Cardiac ventricle fibroblast (primary cell): Measurements from ENCODE around the gene IGSF6. TPM values are rescaled to one million over a fixed set of nuclear protein-coding genes. Genes with fewer than 3 reads are reported as not detected.

Experiments used
- total RNA-seq: library from RNA; depleted of rRNA; stranded (reverse); fragments of >200 nt; gene quantifications from 2 replicates; pipeline ENCODE4 v1.2.3, GENCODE V29; 2015

The IGSF6 gene
- not detected in 2 replicates for total RNA-seq

DNA sequence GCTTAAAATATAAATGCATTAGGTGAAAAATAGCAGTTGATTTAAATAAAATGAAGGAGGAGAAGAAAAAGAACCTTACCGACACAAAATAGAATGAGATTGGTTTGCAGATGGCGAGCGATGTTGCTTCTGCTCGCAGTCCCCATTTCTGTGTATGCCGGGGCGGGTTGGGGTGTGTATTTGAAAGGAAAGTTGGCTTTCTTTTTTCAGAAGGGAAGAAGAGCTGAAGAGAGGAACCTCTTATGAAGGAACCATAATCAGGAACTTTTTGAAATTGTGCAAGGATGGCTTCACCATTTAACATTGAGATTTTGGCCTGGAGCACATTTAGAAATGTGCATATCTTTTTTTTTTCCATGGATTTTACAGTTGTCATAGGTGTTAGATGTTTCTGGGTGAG lies at the start of gene IGSF6:
Gene IGSF6, minus strand, starts transcription at position 156 of the 400 bp plus-strand sequence. Its CDS starts 10 bp downstream, at position 146.

GRCh38 chr16:21663889-21664647 lies 11.7 kb upstream of the IGSF6 start, which contains the start of gene OTOA:
Gene OTOA, plus strand, starts transcription at chr16:21663968. Its CDS starts 14,547 bp downstream, at chr16:21678515.

DNA sequence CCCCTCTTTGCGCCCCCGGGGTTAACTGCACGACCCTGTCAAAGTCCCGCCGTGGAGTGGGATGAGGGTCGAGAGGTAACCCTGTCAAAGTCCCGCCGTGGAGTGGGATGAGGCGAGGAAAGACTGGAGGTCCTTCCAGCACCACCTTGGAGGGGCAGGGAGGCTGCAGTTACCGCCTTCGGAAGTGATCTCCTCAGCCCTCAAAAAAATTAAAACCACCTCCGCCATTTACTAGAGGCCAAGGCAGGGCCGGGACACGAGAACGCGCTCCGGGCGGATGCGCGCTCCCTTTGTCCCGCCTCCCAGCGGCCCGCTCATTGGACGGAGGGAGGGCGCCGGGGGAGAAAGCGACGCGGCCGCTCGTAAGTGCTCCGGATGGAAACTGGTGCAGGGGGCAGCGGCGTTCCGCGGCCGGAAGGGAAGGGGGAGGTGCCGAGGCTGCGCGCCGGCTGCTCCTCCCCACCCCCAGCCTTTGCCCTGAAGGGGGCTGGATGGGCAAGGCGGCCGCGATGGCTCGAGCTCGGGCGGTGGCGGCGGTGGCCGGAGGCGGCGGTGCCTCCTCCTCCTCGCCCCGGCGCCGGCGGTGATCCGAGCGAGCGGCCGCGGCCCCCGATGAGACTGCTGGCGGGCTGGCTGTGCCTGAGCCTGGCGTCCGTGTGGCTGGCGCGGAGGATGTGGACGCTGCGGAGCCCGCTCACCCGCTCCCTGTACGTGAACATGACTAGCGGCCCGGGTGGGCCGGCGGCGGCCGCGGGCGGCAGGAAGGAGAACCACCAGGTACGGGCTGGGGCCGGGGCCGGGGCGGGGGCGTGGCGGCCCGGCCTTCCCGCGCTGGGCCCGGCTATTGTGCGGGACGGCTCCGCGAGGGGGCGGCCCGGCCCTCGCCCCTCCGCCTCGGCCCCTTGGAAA lies 53.0 kb downstream of the IGSF6 start, which contains the start of gene METTL9:
Gene METTL9, plus strand, starts transcription at position 456 of the 909 bp plus-strand sequence. Its CDS starts 157 bp downstream, at position 613.

Other genes starting within 250 kb of the IGSF6 start
- gene METTL9, start 53.0 kb downstream of the IGSF6 start, total RNA-seq, result 117 and 130 TPM in 2 replicates
- 0.64 TPM in 1 of 2 replicates, not detected in the other for gene OTOA, start 11.4 kb upstream of the IGSF6 start, total RNA-seq
- gene NPIPB4, start 205.1 kb upstream of the IGSF6 start, total RNA-seq, result 4.9 and 8.6 TPM in 2 replicates